Activated CD4-positive, alpha-beta T cell treated with anti-CD3 and anti-CD28 coated beads, Interleukin-2, Interleukin-6, amounts not matched to agents 100 ng/mL and 50 ng/mL, durations not matched to agents 16 hours and 8 hours (primary cell): ENCODE data around the gene DPP9.
A peak's percentile ranks its signal among the peaks of the same experiment; 100 is the strongest.
"Not testable (repeated sequence)": the region's sequence is repeated elsewhere in the genome, so short reads cannot be mapped to it uniquely, and the experiment has no call there.

Experiments
- DNase-seq: peaks from one replicate; pipeline ENCODE4 v3.0.0-alpha.2; 2020

The DPP9 gene

GRCh38 chr19:4684312-4685095, 39.1 kb downstream of the DPP9 start:
- DNase-seq = no peak

GRCh38 chr19:4682417-4683200, 41.0 kb downstream of the DPP9 start:
- no peak for DNase-seq

- not testable (repeated sequence) for DNase-seq
Measured at GRCh38 chr19:4680021-4680420, 43.6 kb downstream of the DPP9 start.

GRCh38 chr19:4678881-4679790, 44.5 kb downstream of the DPP9 start:
- DNase-seq = peak; percentile 16

- peak; percentile 49 for DNase-seq
Measured at GRCh38 chr19:4676955-4677731, 46.5 kb downstream of the DPP9 start.

- DNase-seq = no peak
Measured at GRCh38 chr19:4675346-4675745, 48.3 kb downstream of the DPP9 start.

- DNase-seq = no peak
Measured at GRCh38 chr19:4673726-4674125, 49.9 kb downstream of the DPP9 start.

GRCh38 chr19:4673216-4673615, 50.4 kb downstream of the DPP9 start:
- DNase-seq = no peak

GRCh38 chr19:4671185-4671851, 52.3 kb downstream of the DPP9 start:
- DNase-seq = no peak

GRCh38 chr19:4669723-4670480, 53.7 kb downstream of the DPP9 start, which contains the start of gene MYDGF:
MYDGF (minus strand) TSS chr19:4670342; CDS start chr19:4670334, 8 bp downstream.
- peak; percentile 96 for DNase-seq

- no peak for DNase-seq
Measured at GRCh38 chr19:4664642-4665041, 59.0 kb downstream of the DPP9 start.

- DNase-seq = no peak
Measured at GRCh38 chr19:4662812-4663211, 60.8 kb downstream of the DPP9 start.

- DNase-seq = no peak
Measured at GRCh38 chr19:4662020-4662695, 61.5 kb downstream of the DPP9 start.

GRCh38 chr19:4660993-4661392, 62.6 kb downstream of the DPP9 start:
- no peak for DNase-seq

- DNase-seq = peak; percentile 25
Measured at GRCh38 chr19:4660181-4660791, 63.4 kb downstream of the DPP9 start.

GRCh38 chr19:4657835-4658234, 65.8 kb downstream of the DPP9 start:
- DNase-seq = no peak

- DNase-seq = no peak
Measured at GRCh38 chr19:4657262-4657661, 66.4 kb downstream of the DPP9 start.

GRCh38 chr19:4656102-4656501, 67.5 kb downstream of the DPP9 start:
- no peak for DNase-seq

GRCh38 chr19:4654437-4655361, 68.9 kb downstream of the DPP9 start:
- DNase-seq = no peak
